Measurements from ENCODE around the gene ZDHHC11B. TPM values are rescaled to one million over a fixed set of nuclear protein-coding genes. Genes with fewer than 3 reads are reported as not detected.
"Not testable (repeated sequence)": the region's sequence is repeated elsewhere in the genome, so short reads cannot be mapped to it uniquely, and the experiment has no call there.

ZDHHC11B gene
- total and polyA plus RNA-seq, 3 donors from 2014 or later, result 3.0 to 9.0 (median 4.6) TPM

GRCh38 chr5:795873-796272 lies 11.3 kb upstream of the ZDHHC11B start:
- H3K27me3 ChIP-seq; DNase-seq; H3K36me3 ChIP-seq (ENCODE audit: low read depth, missing control alignments); H3K27ac ChIP-seq; H3K4me1 ChIP-seq; H3K9me3 ChIP-seq; H3K4me3 ChIP-seq; intact Hi-C loops (cut with DNase I; ENCODE audit: low total_unique reads): not testable (repeated sequence)
- WGBS, 2 donors, result 70 to 71% methylated on average over 1 of the region's 1 CpG

- H3K9me3 ChIP-seq; H3K4me1 ChIP-seq; H3K4me3 ChIP-seq; H3K27me3 ChIP-seq; intact Hi-C loops (cut with DNase I; ENCODE audit: low total_unique reads); H3K36me3 ChIP-seq (ENCODE audit: low read depth, missing control alignments); DNase-seq; H3K27ac ChIP-seq: not testable (repeated sequence)
- WGBS, 2 donors, result 89 to 100% methylated on average over 1 of the region's 1 CpG
These were observed 10.4 kb upstream of the ZDHHC11B start for GRCh38 chr5:794948-795347.

- H3K27ac ChIP-seq; intact Hi-C loops (cut with DNase I; ENCODE audit: low total_unique reads); H3K4me3 ChIP-seq; H3K9me3 ChIP-seq; H3K27me3 ChIP-seq; DNase-seq; H3K36me3 ChIP-seq (ENCODE audit: low read depth, missing control alignments); H3K4me1 ChIP-seq: not testable (repeated sequence)
- 78 to 89% methylated on average over 7 to 10 of the region's 10 CpGs for WGBS, 2 donors
These were observed 4.2 kb upstream of the ZDHHC11B start for GRCh38 chr5:788703-789102.

- WGBS, 2 donors, result 77 to 79% methylated on average over 6 of the region's 6 CpGs
- intact Hi-C loops (cut with DNase I; ENCODE audit: low total_unique reads), result not testable (repeated sequence)
These were observed 3.3 kb upstream of the ZDHHC11B start for GRCh38 chr5:787857-788233.

GRCh38 chr5:787224-787856 lies 2.8 kb upstream of the ZDHHC11B start:
- intact Hi-C loops (cut with DNase I; ENCODE audit: low total_unique reads); H3K27ac ChIP-seq; H3K9me3 ChIP-seq; H3K4me3 ChIP-seq; DNase-seq; H3K36me3 ChIP-seq (ENCODE audit: low read depth, missing control alignments); H3K27me3 ChIP-seq; H3K4me1 ChIP-seq: not testable (repeated sequence)
- 87 to 95% methylated on average over 3 to 8 of the region's 18 CpGs for WGBS, 2 donors

More at GRCh38 chr5:787857-788233, 3.3 kb upstream of the ZDHHC11B start:
- not testable (repeated sequence) for H3K27ac ChIP-seq; H3K4me1 ChIP-seq; H3K36me3 ChIP-seq (ENCODE audit: low read depth, missing control alignments); H3K27me3 ChIP-seq; H3K4me3 ChIP-seq; DNase-seq; H3K9me3 ChIP-seq

- H3K27ac ChIP-seq; intact Hi-C loops (cut with DNase I; ENCODE audit: low total_unique reads); H3K36me3 ChIP-seq (ENCODE audit: low read depth, missing control alignments); H3K4me1 ChIP-seq; H3K27me3 ChIP-seq; H3K9me3 ChIP-seq; DNase-seq: not testable (repeated sequence)
- 1 to 6% methylated on average over 11 to 13 of the region's 43 CpGs for WGBS, 2 donors
- H3K4me3 ChIP-seq, result peak overlapping the region; percentile 66 to 70
These were observed 714 bp upstream of the ZDHHC11B start for GRCh38 chr5:785181-785705.

- H3K9me3 ChIP-seq; intact Hi-C loops (cut with DNase I; ENCODE audit: low total_unique reads); H3K4me1 ChIP-seq; H3K27me3 ChIP-seq; H3K36me3 ChIP-seq (ENCODE audit: low read depth, missing control alignments); DNase-seq; H3K27ac ChIP-seq: not testable (repeated sequence)
- peak overlapping the region; percentile 66 to 70 for H3K4me3 ChIP-seq
- 0 to 1% methylated on average over 23 to 35 of the region's 43 CpGs for WGBS, 2 donors
These were observed 575 bp downstream of the ZDHHC11B start for GRCh38 chr5:783881-784427.

- H3K36me3 ChIP-seq (ENCODE audit: low read depth, missing control alignments); H3K4me3 ChIP-seq; H3K9me3 ChIP-seq; intact Hi-C loops (cut with DNase I; ENCODE audit: low total_unique reads); H3K4me1 ChIP-seq; H3K27me3 ChIP-seq; H3K27ac ChIP-seq: not testable (repeated sequence)
- peak; percentile 37 for DNase-seq
- WGBS, 2 donors, result 3 to 4% methylated on average over 18 to 28 of the region's 31 CpGs
These were observed 1.3 kb downstream of the ZDHHC11B start for GRCh38 chr5:783049-783802.

- H3K27me3 ChIP-seq; H3K9me3 ChIP-seq; H3K27ac ChIP-seq; H3K4me1 ChIP-seq; H3K36me3 ChIP-seq (ENCODE audit: low read depth, missing control alignments); intact Hi-C loops (cut with DNase I; ENCODE audit: low total_unique reads); H3K4me3 ChIP-seq; DNase-seq: not testable (repeated sequence)
- no CpG with 5 or more reads among the region's 12 CpGs for WGBS, 2 donors
These were observed 2.2 kb downstream of the ZDHHC11B start for GRCh38 chr5:782356-782755.

- intact Hi-C loops (cut with DNase I; ENCODE audit: low total_unique reads); DNase-seq; H3K36me3 ChIP-seq (ENCODE audit: low read depth, missing control alignments); H3K27me3 ChIP-seq; H3K27ac ChIP-seq; H3K4me3 ChIP-seq; H3K4me1 ChIP-seq; H3K9me3 ChIP-seq: not testable (repeated sequence)
- 84 to 95% methylated on average over 17 of the region's 17 CpGs for WGBS, 2 donors
These were observed 4.0 kb downstream of the ZDHHC11B start for GRCh38 chr5:780571-780970.

- H3K4me1 ChIP-seq; H3K27me3 ChIP-seq; H3K36me3 ChIP-seq (ENCODE audit: low read depth, missing control alignments); DNase-seq; intact Hi-C loops (cut with DNase I; ENCODE audit: low total_unique reads); H3K27ac ChIP-seq; H3K9me3 ChIP-seq; H3K4me3 ChIP-seq: not testable (repeated sequence)
- 79 to 97% methylated on average over 5 to 6 of the region's 9 CpGs for WGBS, 2 donors
These were observed 5.6 kb downstream of the ZDHHC11B start for GRCh38 chr5:778967-779366.

- intact Hi-C loops (cut with DNase I; ENCODE audit: low total_unique reads); H3K36me3 ChIP-seq (ENCODE audit: low read depth, missing control alignments); H3K27ac ChIP-seq; H3K4me1 ChIP-seq; H3K4me3 ChIP-seq; H3K9me3 ChIP-seq; H3K27me3 ChIP-seq; DNase-seq: not testable (repeated sequence)
- no CpG with 5 or more reads among the region's 6 CpGs for WGBS, 2 donors
These were observed 6.1 kb downstream of the ZDHHC11B start for GRCh38 chr5:778421-778820.
